ENCODE results near the gene GPR150. TPM values are rescaled to one million over a fixed set of nuclear protein-coding genes. Genes with fewer than 3 reads are reported as not detected.
"Not testable (repeated sequence)": the region's sequence is repeated elsewhere in the genome, so short reads cannot be mapped to it uniquely, and the experiment has no call there.

Gene GPR150
- polyA plus RNA-seq, 1 donor, result 0.07 TPM

GRCh38 chr5:95623706-95624105 lies 3.8 kb downstream of the GPR150 start:
- no peak for DNase-seq

DNA sequence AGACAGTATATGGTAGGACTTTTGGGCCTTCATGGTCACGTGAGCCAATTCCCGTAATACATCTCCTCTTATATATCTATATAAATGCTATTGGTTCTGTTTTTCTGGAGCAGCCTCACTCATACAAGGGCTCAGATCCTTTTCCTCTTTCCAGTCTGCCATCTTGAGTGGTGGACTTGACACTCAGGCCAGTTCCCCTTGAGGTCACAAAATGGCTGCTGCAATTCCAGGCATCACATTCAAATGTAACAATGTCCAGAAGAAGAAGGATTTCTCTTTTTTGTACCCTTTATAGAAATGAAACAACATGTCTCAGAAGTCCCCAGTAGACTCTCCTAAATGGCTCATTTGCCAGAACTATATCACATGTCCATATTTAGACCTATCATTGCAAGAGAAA lies 4.5 kb downstream of the GPR150 start:
- DNase-seq, result no peak

DNA sequence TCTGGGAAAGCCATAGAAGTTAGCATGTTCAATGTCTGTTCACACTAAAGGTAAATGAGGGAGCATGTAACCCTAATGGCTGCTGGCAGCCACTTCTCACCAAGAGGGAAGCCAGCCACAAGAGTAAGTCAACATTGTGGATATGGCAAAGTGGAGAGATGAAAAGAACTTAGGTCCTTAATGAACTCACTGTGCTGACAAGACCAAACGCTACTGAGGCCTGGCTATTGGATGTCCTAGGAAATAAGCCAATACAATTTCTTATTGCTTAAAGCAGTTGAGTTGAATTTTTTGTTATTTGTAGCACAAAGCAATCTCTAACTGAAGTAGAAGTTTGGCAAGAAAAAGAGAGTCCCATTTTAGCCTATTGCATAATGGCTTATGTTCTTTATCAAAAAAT lies 6.8 kb downstream of the GPR150 start:
- DNase-seq, result no peak

DNA sequence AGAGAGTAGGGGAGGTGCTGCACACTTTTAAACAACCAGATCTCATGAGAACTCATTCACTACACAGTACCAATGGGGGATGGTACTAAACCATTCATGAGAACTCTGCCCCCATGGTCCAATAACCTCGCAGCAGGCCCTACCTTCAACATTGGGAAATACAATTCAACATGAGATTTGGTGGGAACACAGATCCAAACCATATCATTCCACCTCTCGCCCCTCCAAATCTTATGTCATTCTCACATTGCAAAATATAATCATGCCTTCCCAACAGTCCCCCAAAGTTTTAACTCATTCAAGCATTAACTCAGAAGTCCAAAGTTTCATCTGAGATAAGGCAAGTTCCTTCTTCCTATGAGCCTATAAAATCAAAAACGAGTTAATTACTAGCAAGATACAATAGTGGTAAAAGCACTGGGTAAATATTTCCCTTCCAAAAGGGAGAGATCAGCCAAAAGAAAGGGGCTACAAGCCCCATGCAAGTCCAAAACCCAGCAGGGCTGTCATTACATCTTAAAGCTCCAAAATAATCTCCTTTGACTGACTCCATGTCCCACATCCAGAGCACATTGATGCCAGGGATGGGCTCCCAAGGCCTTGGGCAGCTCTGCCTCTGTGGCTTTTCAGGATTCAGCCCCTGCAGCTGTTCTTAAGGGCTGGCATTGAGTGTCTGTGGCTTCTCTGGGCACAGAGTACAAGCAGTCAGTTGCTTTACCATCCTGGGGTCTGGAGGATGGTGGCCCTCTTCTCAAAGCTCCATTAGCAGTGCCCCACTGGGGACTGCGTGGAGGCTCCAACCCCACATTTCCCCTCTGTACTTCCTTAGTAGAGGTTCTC lies 8.3 kb downstream of the GPR150 start:
- DNase-seq, result no peak

DNA sequence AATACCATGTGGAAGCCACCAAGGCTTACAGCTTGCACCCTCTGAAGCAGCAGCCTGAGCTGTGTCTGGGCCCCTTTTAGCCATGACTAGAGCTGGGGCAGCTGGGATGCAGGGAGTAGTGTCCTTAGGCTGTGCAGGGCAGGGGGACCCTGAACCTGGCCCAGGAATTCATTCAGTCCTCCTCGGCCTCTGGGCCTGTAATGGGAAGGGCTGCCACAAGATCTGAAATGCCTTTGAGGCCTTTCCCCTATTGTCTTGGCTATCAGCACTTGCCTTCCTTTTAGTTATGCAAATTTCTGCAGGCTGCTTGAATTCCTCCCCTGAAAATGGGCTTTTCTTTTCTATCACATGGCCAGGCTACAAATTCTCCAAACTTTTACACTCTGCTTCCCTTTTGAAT lies 9.0 kb downstream of the GPR150 start:
- DNase-seq, result no peak

DNA sequence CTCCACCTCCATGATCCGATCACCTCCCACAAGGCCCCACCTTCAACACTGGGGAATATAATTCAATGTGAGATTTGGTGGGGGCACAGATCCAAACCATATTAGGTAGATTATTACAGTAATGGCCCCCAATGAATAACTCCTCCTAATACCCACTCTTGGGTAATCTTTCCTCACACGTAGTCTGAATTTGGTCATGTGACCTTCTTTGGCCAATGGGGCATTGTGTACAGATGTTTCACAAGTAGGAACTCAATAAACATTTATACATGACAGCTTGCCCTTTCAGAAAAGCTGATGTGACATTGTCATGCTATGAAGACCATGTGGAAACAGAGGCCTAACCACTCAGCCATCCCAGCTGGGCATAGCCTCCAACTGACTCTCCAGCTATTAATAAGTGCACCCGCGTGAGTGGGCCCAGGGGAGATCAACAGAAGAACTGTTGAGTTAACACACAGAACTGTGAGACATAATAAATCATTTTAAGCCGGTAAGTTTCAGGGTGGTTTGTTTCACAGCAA lies 10.6 kb downstream of the GPR150 start:
- no peak for DNase-seq

DNA sequence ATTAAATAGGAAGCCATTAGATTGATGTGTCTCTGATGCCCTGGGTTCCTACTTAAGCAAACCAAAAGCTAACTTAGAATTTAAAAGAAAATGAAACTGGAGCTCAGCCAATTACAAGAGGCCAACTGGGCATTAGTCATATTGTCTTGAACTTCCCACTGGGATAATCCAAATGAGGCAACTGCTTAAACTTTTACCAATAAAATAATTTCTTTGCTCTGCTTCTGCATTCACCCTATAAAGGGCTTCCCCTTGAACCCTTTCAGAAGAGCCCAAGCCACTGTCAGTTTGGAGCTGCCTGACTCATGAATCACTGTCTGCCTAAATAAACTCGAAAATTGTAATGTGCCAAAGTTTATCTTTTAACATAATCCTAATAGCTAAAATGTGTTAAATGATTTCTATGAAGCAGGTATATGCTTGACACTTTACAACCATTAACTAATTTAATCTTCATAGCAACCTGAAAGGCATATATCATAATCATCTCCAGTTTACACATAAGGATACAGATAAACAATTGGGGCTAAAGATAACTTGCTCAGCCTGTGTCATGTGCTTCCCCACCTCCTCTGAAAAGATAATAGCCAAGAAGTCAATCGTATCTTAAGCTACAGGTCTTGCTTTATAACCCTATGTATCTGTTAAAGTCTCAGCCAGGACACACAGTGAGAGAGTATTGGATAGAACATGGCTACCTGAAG lies 11.5 kb downstream of the GPR150 start:
- no peak for DNase-seq

DNA sequence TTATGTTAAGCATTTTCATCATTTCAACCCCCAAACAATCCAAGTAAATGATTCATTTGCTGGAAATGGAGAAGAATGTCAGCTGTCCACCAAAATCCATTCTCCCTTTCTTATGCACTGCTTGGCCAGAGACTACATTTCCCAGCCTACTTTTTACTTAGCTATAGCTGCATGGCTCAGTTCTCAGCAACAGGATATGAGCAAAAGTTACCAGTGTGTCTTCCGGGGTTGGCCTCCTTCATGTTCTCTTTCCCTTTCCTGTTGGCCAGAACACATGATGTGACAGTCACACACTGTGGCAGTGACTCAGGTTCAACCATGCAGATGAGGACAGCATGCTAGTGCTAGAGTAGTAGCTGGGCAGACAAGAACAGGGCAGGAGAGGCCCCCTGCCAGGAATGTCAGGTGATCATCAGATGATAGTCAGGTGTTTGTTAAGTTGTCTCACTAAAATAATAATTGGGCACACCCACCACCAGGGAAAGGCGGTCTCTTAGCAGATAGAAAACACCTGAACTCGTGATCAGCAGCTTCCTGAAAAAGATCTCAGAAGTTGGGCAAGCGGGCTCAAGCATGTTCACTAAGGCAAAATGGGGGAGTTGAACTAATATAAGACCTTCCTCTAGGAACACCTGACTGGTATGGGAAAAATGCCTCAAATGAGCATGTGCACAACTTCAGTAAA lies 12.2 kb downstream of the GPR150 start:
- no peak for DNase-seq

DNA sequence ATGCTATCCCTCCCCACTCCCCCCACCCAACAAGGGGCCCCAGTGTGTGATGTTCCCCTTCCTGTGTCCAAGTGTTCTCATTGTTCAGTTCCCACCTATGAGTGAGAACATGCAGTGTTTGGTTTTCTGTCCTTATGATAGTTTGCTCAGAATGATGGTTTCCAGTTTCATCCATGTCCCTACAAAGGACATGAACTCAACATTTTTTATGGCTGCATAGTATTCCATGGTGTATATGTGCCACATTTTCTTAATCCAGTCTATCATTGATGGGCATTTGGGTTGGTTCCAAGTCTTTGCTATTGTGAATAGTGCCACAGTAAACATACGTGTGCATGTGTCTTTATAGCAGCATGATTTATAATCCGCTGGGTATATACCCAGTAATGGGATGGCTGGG lies 13.1 kb downstream of the GPR150 start:
- DNase-seq, result not testable (repeated sequence)

GRCh38 chr5:95633671-95634070 lies 13.8 kb downstream of the GPR150 start:
- DNase-seq, result no peak

DNA sequence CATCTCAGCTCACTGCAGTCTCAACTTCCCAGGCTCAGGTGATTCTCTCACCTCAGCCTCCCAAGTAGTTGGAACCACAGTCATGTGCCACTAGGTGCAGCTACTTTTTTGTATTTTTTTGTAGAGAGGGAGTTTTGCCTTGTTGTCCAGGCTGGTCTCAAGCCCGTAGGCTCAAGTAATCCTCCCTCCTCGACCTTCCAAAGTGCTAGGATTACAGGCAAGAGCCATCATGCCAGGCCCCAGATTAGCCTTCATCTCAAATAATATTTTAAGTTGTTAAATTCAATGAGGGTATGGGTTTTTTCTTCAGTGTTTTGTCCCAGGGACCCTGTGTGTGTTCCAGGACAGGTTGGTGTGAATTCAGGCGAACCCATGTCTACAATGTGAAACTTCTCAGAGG lies 14.2 kb downstream of the GPR150 start:
- DNase-seq, result no peak

DNA sequence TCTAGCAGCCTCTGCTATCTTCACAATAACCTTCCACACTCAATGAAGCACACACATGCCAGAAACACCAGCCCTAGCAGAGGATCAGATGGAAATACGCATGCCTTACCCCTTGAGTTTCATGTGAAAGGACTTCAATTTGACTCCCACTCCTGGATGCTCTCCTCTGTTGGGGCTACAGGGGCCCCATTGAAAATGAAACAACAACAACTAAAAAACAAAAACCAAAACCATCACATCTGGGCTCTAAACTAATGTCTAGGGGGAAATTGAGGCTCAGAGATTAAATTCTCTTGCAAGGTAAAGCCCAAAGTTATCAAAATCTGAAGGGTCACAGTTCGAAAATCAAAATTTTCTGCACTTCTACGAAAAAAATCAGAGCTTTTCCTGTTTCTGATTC lies 18.7 kb downstream of the GPR150 start:
- no peak for DNase-seq

GRCh38 chr5:95641741-95642220 lies 21.9 kb downstream of the GPR150 start:
- DNase-seq, result no peak

- DNase-seq, result no peak
These were observed 23.3 kb downstream of the GPR150 start for GRCh38 chr5:95643152-95643551.

DNA sequence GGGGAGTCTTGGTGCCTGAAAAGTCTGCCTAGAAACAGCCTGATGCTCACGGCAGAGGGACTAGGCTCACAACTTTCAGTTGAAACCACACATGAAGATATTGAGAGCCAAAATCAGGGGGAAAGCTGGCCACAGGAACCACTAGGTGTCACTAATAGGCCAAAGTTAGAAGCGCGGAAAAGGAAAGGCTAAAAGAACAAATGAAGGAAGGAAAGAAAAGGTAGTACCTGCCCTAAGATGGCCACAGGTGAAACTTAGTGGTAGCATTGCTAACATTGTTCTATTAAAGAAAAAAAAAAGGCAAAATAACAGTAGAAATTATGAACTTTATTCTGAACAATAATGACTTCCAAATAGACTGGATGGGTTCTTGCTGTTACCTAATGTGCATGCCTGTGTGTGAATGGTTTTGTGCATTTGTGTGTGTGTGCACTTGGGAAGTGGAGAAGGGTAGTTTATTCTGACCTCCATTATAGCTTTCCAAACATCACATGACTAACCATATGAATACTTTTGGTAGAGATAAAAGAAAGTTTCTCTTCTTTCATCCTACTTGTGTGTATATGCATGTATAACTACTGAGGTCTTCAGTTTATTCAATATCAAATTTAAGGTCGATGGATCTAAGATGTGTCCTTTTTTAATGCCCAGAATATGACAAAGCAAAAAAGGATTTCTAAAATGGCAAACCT lies 24.6 kb downstream of the GPR150 start:
- DNase-seq, result peak; percentile 42

DNA sequence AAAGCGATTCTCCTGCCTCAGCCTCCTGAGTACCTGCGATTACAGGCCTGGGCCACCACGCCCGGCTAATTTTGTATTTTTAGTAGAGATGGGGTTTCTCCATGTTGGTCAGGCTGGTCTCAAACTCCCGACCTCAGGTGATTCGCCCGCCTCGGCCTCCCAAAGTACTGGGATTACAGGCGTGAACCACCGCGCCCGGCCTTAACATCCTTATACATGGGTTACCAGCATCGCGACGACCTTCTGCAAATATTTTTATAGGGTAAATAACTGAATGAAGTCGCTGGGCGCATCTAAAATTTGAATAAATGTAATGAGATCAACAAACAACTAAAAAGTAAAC lies 26.3 kb downstream of the GPR150 start:
- DNase-seq, result not testable (repeated sequence)

DNA sequence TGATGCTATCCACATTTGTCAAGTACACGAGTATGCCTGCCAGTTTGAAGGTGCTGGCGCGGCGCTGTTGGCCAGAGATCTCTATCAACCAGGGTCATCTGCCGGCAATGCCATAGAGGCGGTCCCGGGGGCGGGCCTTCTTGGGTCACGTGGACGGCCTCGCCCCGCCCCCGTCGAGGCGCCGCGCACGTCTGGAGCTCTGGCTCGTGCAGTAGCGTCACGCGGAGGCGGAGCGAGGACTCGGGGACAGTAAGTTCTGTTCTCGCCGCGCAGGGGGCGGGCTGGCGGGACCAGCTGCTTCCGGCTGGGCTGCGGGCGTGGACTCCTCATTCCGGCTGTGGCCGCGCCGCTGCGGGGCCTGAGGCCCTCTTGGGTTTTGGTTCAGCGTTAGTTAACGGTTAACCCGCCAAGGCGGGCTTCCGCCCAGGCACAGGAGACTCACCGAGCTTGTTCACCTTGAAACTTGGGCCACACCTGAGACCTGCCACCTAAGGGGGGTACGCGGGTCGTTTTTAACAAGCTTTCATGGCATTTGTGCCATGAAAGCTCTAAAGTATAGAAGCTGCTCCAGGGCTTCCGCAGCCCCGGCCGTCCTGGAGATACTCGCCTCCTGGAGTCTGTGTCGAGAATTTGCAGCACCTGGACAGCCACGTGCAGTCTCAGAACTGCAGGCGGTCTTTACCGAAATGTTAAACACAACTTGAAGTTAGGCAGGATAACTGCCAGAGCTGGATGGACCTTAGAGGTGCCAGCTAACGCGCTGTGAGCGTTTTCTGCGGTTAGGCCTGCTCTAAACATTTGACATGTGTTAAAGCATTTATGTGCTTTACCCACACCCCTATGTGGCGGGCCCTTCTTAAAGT lies 26.9 kb downstream of the GPR150 start, which contains the start of gene RFESD:
RFESD (plus strand) TSS at position 209 of the 863 bp plus-strand sequence. CDS start 5,495 bp downstream, outside the sequence.
- DNase-seq, result peak; percentile 95

DNA sequence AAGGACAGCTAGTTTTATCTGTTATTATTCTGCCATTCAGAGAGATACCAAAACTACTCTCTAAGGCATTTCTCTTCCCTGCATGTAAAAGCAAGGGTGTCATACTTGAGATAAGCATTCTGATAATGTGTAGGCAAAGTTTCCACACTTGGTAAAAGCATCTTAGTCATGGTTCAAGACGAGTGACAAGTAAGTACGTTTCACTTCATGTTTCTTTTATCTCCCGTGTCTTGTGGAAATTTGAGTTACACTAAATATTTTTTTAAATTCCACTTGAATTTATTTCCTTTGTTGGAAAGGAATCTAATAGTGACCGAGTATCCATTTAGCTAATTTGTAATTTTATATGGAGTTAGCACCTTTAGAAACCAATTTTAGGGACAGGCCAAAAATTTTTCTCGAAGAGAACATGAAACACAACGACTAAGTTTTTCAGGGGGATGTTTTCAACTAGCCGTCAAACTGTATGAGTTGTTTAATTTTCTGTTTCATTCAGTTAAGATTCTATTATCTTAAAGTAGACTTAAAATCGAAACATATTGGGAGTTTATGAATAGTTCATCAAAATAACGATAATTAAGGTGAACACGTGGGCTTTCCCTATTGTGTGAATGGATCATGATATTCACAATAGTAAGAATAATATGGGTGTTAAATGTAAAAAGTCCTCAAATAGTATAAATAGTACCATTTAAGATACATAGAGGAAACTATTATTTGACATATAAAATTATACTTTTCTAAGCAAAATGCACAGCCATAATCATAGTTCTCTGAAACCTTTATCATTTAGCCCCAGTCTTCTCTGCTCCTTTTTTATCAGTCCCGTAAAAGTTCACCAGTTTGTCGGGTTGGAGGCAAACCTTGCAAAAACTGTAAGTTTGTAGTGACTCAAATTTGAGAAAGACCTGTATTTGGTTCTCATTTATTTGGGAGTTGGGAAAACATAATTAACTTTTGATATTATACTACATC lies 28.3 kb downstream of the GPR150 start:
- DNase-seq, result no peak

- DNase-seq, result no peak
These were observed 29.4 kb downstream of the GPR150 start for GRCh38 chr5:95649274-95649673.
